T-cell (primary cell): ENCODE results near the gene MZF1. TPM values are rescaled to one million over a fixed set of nuclear protein-coding genes. Genes with fewer than 3 reads are reported as not detected.
A peak's percentile ranks its signal among the peaks of the same experiment; 100 is the strongest.

Experiments used
- ATAC-seq, 4 experiments: fragments of 200-7000 bp in 3 of 4; fragments of 150-1000 bp in 1 of 4; cut with Tn5 transposase; replicated peaks in 1 of 4; 1 replicate in 3 of 4; 2 replicates in 1 of 4; pipeline ENCODE4 v1.10.0; 2021; ENCODE audit warnings: moderate library complexity in 3 of 4, mild to moderate bottlenecking in 2 of 4, moderate number of reproducible peaks in 1 of 4
- CTCF ChIA-PET, 2 donors: fragments of 300-600 bp; sonication (Branson Sonifier 250); formaldehyde crosslinking; loops; one replicate each; lab custom pipeline; 2022; ENCODE audit warnings: antibody characterized with exemption in 2 of 2; lab: Charles Lee
- POLR2A ChIA-PET, 2 donors: fragments of 300-600 bp; sonication (Branson Sonifier 250); formaldehyde crosslinking; loops; one replicate each; lab custom pipeline; 2022; ENCODE audit warnings: antibody characterized with exemption in 2 of 2; lab: Charles Lee
- DNase-seq, 35 experiments: peaks; one replicate each; pipeline versions ENCODE4 v3.0.0 to v3.0.0-alpha.2; 2013 to 2023
- H3K27ac ChIP-seq: one replicate; pipeline ENCODE4 v1.5.1; 2013; ENCODE audit warnings: low read length
- H3K27me3 ChIP-seq, 2 experiments: replicated peaks in 1 of 2; 1 replicate in 1 of 2; 2 replicates in 1 of 2; pipeline versions ENCODE4 v1.6.1 to v1.7.0; 2013; ENCODE audit warnings: low read length in 1 of 2, mixed read lengths in 1 of 2; ENCODE audit not compliant: control insufficient read depth in 2 of 2, insufficient read depth in 2 of 2; ENCODE audit errors: extremely low read depth in 1 of 2
- H3K36me3 ChIP-seq, 2 donors: 1 replicate in 1 of 2; 2 replicates in 1 of 2; pipeline versions ENCODE4 v1.6.1 to v1.7.0; 2013; ENCODE audit warnings: low read length in 1 of 2; ENCODE audit not compliant: control insufficient read depth in 2 of 2, insufficient read depth in 1 of 2; ENCODE audit errors: extremely low read depth in 1 of 2
- H3K4me1 ChIP-seq, 2 experiments: 1 replicate in 1 of 2; 2 replicates in 1 of 2; pipeline versions ENCODE4 v1.6.1 to v1.7.0; 2013; ENCODE audit warnings: low read length in 2 of 2, mixed read lengths in 1 of 2; ENCODE audit not compliant: insufficient read depth in 2 of 2, control insufficient read depth in 1 of 2; ENCODE audit errors: extremely low read depth in 1 of 2
- H3K4me3 ChIP-seq, 2 donors: 1 replicate in 1 of 2; 2 replicates in 1 of 2; pipeline versions ENCODE4 v1.5.1 to v1.7.0; 2013; ENCODE audit warnings: mild to moderate bottlenecking in 2 of 2, low read length in 1 of 2, moderate library complexity in 1 of 2; ENCODE audit not compliant: control insufficient read depth in 1 of 2; ENCODE audit errors: extremely low read depth in 1 of 2
- H3K9me3 ChIP-seq: 2 replicates; pipeline ENCODE4 v1.7.0; 2013
- H3K27ac Mint-ChIP-seq, 2 donors: one replicate each; pipeline ENCODE4 v1.8.0; 2020 to 2021; ENCODE audit warnings: mild to moderate bottlenecking in 2 of 2, mixed read lengths in 2 of 2
- H3K27me3 Mint-ChIP-seq, 2 donors: one replicate each; pipeline ENCODE4 v1.8.0; 2021 to 2022; ENCODE audit warnings: mixed read lengths in 2 of 2
- H3K36me3 Mint-ChIP-seq: one replicate; pipeline ENCODE4 v1.8.0; 2021; ENCODE audit warnings: mixed read lengths
- H3K4me1 Mint-ChIP-seq, 3 donors: one replicate each; pipeline ENCODE4 v1.8.0; 2020 to 2022; ENCODE audit warnings: mixed read lengths in 3 of 3, mild to moderate bottlenecking in 1 of 3
- H3K4me3 Mint-ChIP-seq, 3 donors: one replicate each; pipeline ENCODE4 v1.8.0; 2020 to 2022; ENCODE audit warnings: mild to moderate bottlenecking in 3 of 3, mixed read lengths in 3 of 3, moderate library complexity in 3 of 3
- H3K9me3 Mint-ChIP-seq, 3 donors: one replicate each; pipeline ENCODE4 v1.8.0; 2020 to 2022; ENCODE audit warnings: mixed read lengths in 3 of 3
- WGBS: methylation state at CpG from one replicate; pipeline ENCODE4 v1.1.5; 2013; ENCODE audit warnings: missing lambda C conversion rate; ENCODE audit not compliant: insufficient coverage; 5-methylcytosine and 5-hydroxymethylcytosine counted together
- total RNA-seq, 35 experiments: library from RNA in 6 of 35; stranded (reverse) in 6 of 35; fragments of 120-200 nt in 1 of 35; gene quantifications; one replicate each; pipeline versions ENCODE4 v1.2.1 to v1.2.4 and lab custom pipeline; 2013 to 2026

The MZF1 gene
- total RNA-seq, 5 donors from 2014 or later (not counting 1 experiment from before 2014, with no cell fraction given), result 37.0 to 59.3 (median 47.2) TPM

DNA sequence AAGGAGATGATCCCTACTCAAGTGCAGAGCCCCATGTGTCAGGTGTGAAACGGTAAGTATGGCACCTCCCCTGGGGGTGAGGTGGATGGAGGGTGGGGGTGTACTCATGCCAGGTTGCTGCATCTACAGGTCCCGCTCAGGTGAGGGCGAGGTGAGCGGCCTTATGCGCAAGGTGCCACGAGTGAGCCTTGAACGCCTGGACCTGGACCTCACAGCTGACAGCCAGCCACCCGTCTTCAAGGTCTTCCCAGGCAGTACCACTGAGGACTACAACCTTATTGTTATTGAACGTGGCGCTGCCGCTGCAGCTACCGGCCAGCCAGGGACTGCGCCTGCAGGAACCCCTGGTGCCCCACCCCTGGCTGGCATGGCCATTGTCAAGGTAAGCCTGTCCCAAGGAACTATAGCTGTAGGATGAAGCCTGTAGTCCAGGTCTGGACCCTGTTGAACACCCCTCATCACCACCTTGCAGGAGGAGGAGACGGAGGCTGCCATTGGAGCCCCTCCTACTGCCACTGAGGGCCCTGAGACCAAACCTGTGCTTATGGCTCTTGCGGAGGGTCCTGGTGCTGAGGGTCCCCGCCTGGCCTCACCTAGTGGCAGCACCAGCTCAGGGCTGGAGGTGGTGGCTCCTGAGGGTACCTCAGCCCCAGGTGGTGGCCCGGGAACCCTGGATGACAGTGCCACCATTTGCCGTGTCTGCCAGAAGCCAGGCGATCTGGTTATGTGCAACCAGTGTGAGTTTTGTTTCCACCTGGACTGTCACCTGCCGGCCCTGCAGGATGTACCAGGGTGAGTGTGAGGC lies 24.1 kb downstream of the MZF1 start:
- Histone ChIP-seq H3K9me3 (no peaks in the 10 kb centered on the region), H3K36me3 (peaks cover 18 to 71% of the 10 kb centered on the region in 2 donors), H3K4me3 (no peak overlapping the region), H3K4me1 (peaks cover 14 to 54% of the 10 kb centered on the region in 2 experiments), H3K27ac (no peak overlapping the region), H3K27me3 (no peaks in the 10 kb centered on the region)
- H3K9me3 Mint-ChIP-seq, result no peaks in the 10 kb centered on the region
- DNase-seq (no peak), ATAC-seq (no peak)
- H3K27me3 Mint-ChIP-seq, result no peaks in the 10 kb centered on the region
- ChIA-PET CTCF (no interaction called here), POLR2A (no interaction called here)
- no peak overlapping the region for H3K4me3 Mint-ChIP-seq
- no peak overlapping the region for H3K27ac Mint-ChIP-seq
- 94% methylated on average over 15 of the region's 20 CpGs for WGBS
- peaks cover 50% of the 10 kb centered on the region for H3K36me3 Mint-ChIP-seq
- H3K4me1 Mint-ChIP-seq, result peaks cover 41 to 52% (median 46%) of the 10 kb centered on the region in 3 donors

DNA sequence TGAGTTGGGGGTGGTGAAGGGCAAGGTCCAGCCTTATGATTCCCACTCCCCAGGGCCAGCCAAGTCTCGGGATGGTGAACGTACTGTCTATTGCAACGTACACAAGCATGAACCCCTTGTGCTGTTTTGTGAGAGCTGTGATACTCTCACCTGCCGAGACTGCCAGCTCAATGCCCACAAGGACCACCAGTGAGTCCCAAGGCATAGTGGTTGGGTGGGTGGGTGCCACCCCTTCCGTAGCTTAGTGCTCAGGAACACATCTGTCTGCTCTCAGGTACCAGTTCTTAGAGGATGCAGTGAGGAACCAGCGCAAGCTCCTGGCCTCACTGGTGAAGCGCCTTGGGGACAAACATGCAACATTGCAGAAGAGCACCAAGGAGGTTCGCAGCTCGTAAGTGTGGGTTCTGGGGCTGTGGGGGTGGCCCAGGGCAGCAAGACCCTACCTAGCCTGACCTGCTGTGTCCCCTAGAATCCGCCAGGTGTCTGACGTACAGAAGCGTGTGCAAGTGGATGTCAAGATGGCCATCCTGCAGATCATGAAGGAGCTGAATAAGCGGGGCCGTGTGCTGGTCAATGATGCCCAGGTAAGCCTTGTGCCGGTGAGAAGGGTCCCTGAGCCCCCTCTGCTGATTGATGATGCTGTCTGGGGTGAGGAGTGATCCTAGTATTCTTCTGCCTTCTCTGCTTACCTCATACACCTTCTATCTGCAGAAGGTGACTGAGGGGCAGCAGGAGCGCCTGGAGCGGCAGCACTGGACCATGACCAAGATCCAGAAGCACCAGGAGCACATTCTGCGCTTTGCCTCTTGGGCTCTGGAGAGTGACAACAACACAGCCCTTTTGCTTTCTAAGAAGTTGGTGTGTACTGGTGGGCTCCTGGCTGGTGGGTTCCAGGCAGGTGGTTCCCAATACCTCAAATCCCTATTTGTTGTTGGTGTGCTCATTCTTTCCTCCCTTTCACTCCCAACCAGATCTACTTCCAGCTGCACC lies 25.5 kb downstream of the MZF1 start:
- no peak overlapping the region for H3K4me3 ChIP-seq
- Mint-ChIP-seq H3K27me3 (no peaks in the 10 kb centered on the region), H3K9me3 (no peaks in the 10 kb centered on the region), H3K27ac (no peak overlapping the region), H3K4me1 (peaks cover 41 to 48% (median 44%) of the 10 kb centered on the region in 3 donors), H3K4me3 (peak overlapping the region in 1 of 3 donors; percentile 20), H3K36me3 (peaks cover 41% of the 10 kb centered on the region)
- CTCF ChIA-PET, result no interaction called here
- no peaks in the 10 kb centered on the region for H3K9me3 ChIP-seq
- H3K4me1 ChIP-seq, result peaks cover 12 to 53% of the 10 kb centered on the region in 2 experiments
- no peak for ATAC-seq
- no peak overlapping the region for H3K27ac ChIP-seq
- no peak for DNase-seq
- peaks cover 0 to 3% of the 10 kb centered on the region in 2 experiments for H3K27me3 ChIP-seq
- peaks cover 18 to 66% of the 10 kb centered on the region in 2 donors for H3K36me3 ChIP-seq
- WGBS, result 91% methylated on average over 12 of the region's 18 CpGs
- POLR2A ChIA-PET, result no interaction called here

DNA sequence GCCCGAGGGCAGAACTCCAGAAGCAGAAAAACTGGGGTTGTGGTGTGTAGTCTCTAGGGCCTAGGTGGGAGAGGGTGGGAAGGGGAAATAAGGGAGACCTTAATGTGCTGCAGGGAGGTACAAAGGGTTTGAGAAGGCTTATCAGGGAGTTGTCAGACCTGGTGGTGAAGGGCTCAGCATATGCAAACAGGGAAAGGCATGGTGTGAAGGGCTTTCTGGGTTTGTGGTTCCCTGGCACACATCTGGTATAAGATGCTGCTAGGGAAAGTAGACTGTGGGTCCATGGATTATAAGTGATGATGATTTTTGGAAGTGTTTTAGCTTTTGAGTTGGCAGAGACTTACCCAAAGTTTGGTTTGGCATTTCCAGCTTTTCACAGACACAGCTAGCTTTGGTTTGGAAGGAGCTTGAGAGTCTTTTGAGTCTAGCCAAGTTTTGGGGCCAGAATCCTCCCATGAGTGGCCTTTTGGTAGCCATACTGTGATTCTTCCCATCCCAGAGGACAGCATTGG lies 27.1 kb downstream of the MZF1 start:
- H3K27ac Mint-ChIP-seq, result peak overlapping the region; percentile 85 to 89
- no peaks in the 10 kb centered on the region for H3K9me3 Mint-ChIP-seq
- Histone ChIP-seq H3K27ac (peak overlapping the region; percentile 44), H3K36me3 (peaks cover 18 to 50% of the 10 kb centered on the region in 2 donors), H3K9me3 (no peaks in the 10 kb centered on the region), H3K4me3 (peak overlapping the region; percentile 70 to 89), H3K27me3 (peaks cover 0 to 7% of the 10 kb centered on the region in 2 experiments), H3K4me1 (peaks cover 12 to 53% of the 10 kb centered on the region in 2 experiments)
- H3K4me1 Mint-ChIP-seq, result peaks cover 36 to 45% (median 39%) of the 10 kb centered on the region in 3 donors
- H3K4me3 Mint-ChIP-seq, result peak overlapping the region; percentile 90 to 91 (median 90)
- H3K36me3 Mint-ChIP-seq, result peaks cover 30% of the 10 kb centered on the region
- H3K27me3 Mint-ChIP-seq, result no peaks in the 10 kb centered on the region
- DNase-seq (no peak), ATAC-seq (no peak)
- ChIA-PET POLR2A (no interaction called here), CTCF (no interaction called here)
- 13% methylated on average over 1 of the region's 1 CpG for WGBS

DNA sequence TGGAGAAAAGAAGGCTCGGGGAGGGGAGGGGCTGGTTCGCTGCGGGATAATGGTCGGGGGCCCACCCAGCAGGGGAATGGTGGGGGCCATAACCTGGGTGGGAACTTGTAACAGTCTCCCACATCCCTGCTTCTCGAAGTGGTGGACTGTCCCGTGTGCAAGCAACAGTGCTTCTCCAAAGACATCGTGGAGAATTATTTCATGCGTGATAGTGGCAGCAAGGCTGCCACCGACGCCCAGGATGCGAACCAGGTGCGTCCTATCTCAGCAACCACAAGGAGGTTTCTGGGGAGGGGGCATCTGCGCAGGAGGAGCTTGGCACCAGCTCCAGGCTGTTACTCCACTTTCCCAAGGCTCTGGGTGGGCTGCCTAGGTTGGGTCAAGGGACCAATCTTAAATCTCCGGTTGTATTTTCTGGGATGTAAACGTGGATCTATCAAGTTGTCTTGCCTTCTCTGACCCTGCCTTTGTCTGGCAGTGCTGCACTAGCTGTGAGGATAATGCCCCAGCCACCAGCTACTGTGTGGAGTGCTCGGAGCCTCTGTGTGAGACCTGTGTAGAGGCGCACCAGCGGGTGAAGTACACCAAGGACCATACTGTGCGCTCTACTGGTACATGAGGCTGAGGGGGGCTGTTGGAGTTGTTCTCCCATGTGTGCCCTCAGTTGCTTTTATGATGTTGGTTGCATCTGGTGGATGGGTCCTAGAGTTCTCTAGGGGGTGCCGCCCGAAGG lies 27.7 kb downstream of the MZF1 start:
- no peaks in the 10 kb centered on the region for H3K9me3 Mint-ChIP-seq
- no peaks in the 10 kb centered on the region for H3K9me3 ChIP-seq
- H3K27ac ChIP-seq, result peak overlapping the region; percentile 44
- peaks cover 0 to 9% of the 10 kb centered on the region in 2 experiments for H3K27me3 ChIP-seq
- peak overlapping the region; percentile 90 to 91 (median 90) for H3K4me3 Mint-ChIP-seq
- peak in 1 of 35 experiments; percentile 28 for DNase-seq
- peaks cover 28% of the 10 kb centered on the region for H3K36me3 Mint-ChIP-seq
- H3K27ac Mint-ChIP-seq, result peak overlapping the region; percentile 85 to 89
- H3K4me3 ChIP-seq, result peak overlapping the region; percentile 70 to 89
- CTCF ChIA-PET, result no interaction called here
- peaks cover 36 to 43% (median 38%) of the 10 kb centered on the region in 3 donors for H3K4me1 Mint-ChIP-seq
- H3K27me3 Mint-ChIP-seq, result no peaks in the 10 kb centered on the region
- H3K4me1 ChIP-seq, result peaks cover 12 to 53% of the 10 kb centered on the region in 2 experiments
- WGBS, result 7% methylated on average over 12 of the region's 21 CpGs
- no peak for ATAC-seq
- POLR2A ChIA-PET, result interaction anchor here in 1 of 2 donors (0.9 kb wide), 1 partner anchor 9 kb away, joined by 3 read pairs; the partner anchor contains the start of gene CHMP2A
- peaks cover 18 to 44% of the 10 kb centered on the region in 2 donors for H3K36me3 ChIP-seq

DNA sequence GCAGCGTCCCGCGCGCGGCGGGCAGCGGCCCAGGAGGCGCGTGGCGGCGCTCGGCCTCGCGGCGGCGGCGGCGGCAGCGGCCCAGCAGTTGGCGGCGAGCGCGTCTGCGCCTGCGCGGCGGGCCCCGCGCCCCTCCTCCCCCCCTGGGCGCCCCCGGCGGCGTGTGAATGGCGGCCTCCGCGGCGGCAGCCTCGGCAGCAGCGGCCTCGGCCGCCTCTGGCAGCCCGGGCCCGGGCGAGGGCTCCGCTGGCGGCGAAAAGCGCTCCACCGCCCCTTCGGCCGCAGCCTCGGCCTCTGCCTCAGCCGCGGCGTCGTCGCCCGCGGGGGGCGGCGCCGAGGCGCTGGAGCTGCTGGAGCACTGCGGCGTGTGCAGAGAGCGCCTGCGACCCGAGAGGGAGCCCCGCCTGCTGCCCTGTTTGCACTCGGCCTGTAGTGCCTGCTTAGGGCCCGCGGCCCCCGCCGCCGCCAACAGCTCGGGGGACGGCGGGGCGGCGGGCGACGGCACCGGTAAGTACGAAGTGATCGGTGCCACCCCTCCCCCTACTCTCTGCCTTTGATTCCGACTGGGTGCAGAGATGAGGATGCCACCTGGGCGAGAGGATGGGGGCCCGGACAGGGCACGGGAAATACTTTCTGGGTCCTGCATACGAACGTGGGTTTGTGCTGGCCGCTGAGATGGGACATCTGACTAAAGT lies 28.4 kb downstream of the MZF1 start:
- Mint-ChIP-seq H3K4me1 (peaks cover 36 to 41% (median 36%) of the 10 kb centered on the region in 3 donors), H3K36me3 (peaks cover 24% of the 10 kb centered on the region), H3K27ac (peak overlapping the region; percentile 85 to 89), H3K4me3 (peak overlapping the region; percentile 90 to 95 (median 91)), H3K9me3 (no peaks in the 10 kb centered on the region), H3K27me3 (no peaks in the 10 kb centered on the region)
- peak overlapping the region; percentile 44 for H3K27ac ChIP-seq
- ChIA-PET CTCF (interaction anchor here in 1 of 2 donors (1.0 to 1.9 kb wide), 4 partner anchors 10 to 31 kb away, joined by 3 to 13 read pairs (median 4); partner anchors contain the start of genes CHMP2A and ZBTB45), POLR2A (interaction anchor here in 1 of 2 donors (0.5 to 1.4 kb wide), 3 partner anchors 10 to 84 kb away, joined by 3 to 6 read pairs (median 3); partner anchors contain the start of genes CHMP2A and ZBTB45)
- DNase-seq, result peak in 27 of 35 experiments; percentile 55 to 90 (median 75)
- peak; percentile 53 to 67 (median 62) for ATAC-seq
- H3K4me3 ChIP-seq, result peak overlapping the region; percentile 70 to 89
- H3K27me3 ChIP-seq, result peaks cover 0 to 12% of the 10 kb centered on the region in 2 experiments
- H3K9me3 ChIP-seq, result no peaks in the 10 kb centered on the region
- peaks cover 13 to 37% of the 10 kb centered on the region in 2 donors for H3K36me3 ChIP-seq
- under 1% methylated on average over 69 of the region's 92 CpGs for WGBS
- peaks cover 12 to 52% of the 10 kb centered on the region in 2 experiments for H3K4me1 ChIP-seq
